A673 (cell line): Measurements from ENCODE around the gene ADA. TPM values are rescaled to one million over a fixed set of nuclear protein-coding genes. Genes with fewer than 3 reads are reported as not detected.

ENCODE experiments used
- BruUV-seq: library from RNA; stranded (reverse); fragments of 400-500 nt; replicated peaks from 2 replicates; lab custom pipeline; 2021; lab: Mats Ljungman, UMichigan
- CTCF ChIA-PET: fragments of 300-600 bp; sonication (Branson Sonifier 250); formaldehyde crosslinking; loops from one replicate; lab custom pipeline; 2022; ENCODE audit warnings: antibody characterized with exemption; lab: Charles Lee
- POLR2A ChIA-PET: fragments of 300-600 bp; sonication (Branson Sonifier 250); formaldehyde crosslinking; loops from one replicate; lab custom pipeline; 2022; ENCODE audit warnings: antibody characterized with exemption; ENCODE audit not compliant: low non-redundant PET; lab: Charles Lee
- DNase-seq: peaks from one replicate; pipeline ENCODE4 v3.0.0-alpha.2; 2015; ENCODE audit warnings: low spot score
- H3K27ac ChIP-seq: fragments of 200-600 bp; sonication (generic); 2 replicates; pipeline ENCODE4 v1.5.1; 2016; ENCODE audit warnings: mixed run types, low read depth, mild to moderate bottlenecking, mixed read lengths, antibody characterized with exemption, low read length; ENCODE audit not compliant: poor library complexity, severe bottlenecking
- H3K27me3 ChIP-seq: fragments of 200-600 bp; sonication (generic); replicated peaks from 2 replicates; pipeline ENCODE4 v1.6.1; 2017; ENCODE audit warnings: mixed run types, low read depth, mild to moderate bottlenecking, mixed read lengths, antibody characterized with exemption, low read length; ENCODE audit not compliant: insufficient read depth, poor library complexity
- H3K36me3 ChIP-seq: fragments of 200-600 bp; sonication (generic); 2 replicates; pipeline ENCODE4 v1.6.1; 2016; ENCODE audit warnings: mixed run types, mild to moderate bottlenecking, mixed read lengths, antibody characterized with exemption, low read length; ENCODE audit not compliant: insufficient read depth, poor library complexity, severe bottlenecking
- H3K4me1 ChIP-seq: fragments of 200-600 bp; sonication (generic); 2 replicates; pipeline ENCODE4 v1.6.1; 2017; ENCODE audit warnings: mixed run types, mild to moderate bottlenecking, mixed read lengths, antibody characterized with exemption, low read length; ENCODE audit not compliant: insufficient read depth, poor library complexity, severe bottlenecking
- H3K4me3 ChIP-seq: fragments of 200-600 bp; sonication (generic); 2 replicates; pipeline ENCODE4 v1.5.1; 2016; ENCODE audit warnings: low read depth, mixed run types, mild to moderate bottlenecking, mixed read lengths, low read length; ENCODE audit not compliant: poor library complexity, severe bottlenecking
- H3K9me3 ChIP-seq: fragments of 200-600 bp; sonication (generic); 2 replicates; pipeline ENCODE4 v1.6.1; 2016; ENCODE audit warnings: mixed run types, low read depth, mild to moderate bottlenecking, mixed read lengths, antibody characterized with exemption, low read length; ENCODE audit not compliant: poor library complexity, severe bottlenecking
- EZH2 ChIP-seq: fragments of 200-600 bp; sonication (generic); IDR thresholded peaks from 2 replicates; pipeline ENCODE4 v1.6.1; 2017; ENCODE audit warnings: borderline replicate concordance, low read depth, mild to moderate bottlenecking, mixed read lengths, antibody characterized with exemption, low read length; ENCODE audit not compliant: poor library complexity, severe bottlenecking
- intact Hi-C: fragments of 100-400 bp; cut with micrococcal nuclease; formaldehyde crosslinking; loops from one replicate; pipeline ENCODE4 v1.10.0; 2022; ENCODE audit not compliant: unreplicated experiment
- total RNA-seq: library from RNA; stranded (reverse); gene quantifications from 2 replicates; pipeline ENCODE4 v1.2.3, GENCODE V29; 2021
- TF ChIP-seq, protein P1 (sequence below): fragments of 300-800, 200-600 bp; sonication (generic); conservative IDR thresholded peaks from 2 replicates; pipeline ENCODE4 v1.5.1; 2017; ENCODE audit warnings: low read depth, mild to moderate bottlenecking, antibody characterized with exemption, low read length, moderate library complexity, mixed read lengths

The ADA gene
- total RNA-seq, 1 experiment from 2014 or later: 19.3 TPM

DNA sequence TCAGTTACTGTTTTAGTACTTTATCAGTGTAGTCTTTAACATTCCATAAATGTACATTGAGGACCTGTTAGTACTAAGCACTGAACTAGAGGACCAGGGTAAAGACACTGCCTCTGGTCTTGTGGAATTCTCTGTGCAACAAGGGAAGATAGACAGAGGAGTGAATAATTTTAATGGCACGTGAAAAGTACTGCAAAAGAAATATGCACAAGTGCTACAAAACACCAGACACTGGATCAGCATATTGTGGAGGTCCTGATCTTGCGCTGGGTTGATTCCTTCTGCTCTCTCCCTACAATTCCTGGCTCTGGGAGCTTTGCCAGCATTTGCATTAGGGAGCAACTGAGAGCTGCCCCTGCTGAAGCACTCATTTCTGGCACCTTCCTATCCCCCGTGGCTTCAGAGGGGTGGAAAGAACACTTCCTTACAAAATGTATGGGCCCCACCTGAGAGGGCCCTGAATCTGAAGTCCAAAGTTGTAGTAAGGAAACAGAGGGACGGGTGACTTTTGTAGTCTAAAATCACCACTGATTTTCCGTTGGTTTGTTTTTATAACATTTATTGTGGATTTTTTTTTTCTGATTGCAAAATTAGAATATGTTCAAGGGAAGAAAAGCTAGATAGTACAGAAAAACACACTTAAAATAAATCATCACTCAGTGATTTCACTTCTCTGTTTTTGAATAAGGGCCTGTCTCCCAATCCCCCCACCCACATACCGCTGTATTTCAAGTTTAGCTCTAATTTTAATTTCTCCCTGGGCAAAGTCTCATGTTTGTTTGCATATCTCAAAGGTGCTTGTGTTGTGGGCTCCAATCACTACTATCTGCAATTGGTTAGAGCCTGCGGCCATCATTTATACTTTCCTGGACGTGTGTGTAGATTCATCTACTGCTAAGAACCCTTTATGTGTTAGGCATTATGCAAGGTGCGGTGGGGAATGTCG, 64.2 kb downstream of the ADA start:
- TF ChIP-seq EZH2: no peak
- TF ChIP-seq, protein P1, sequence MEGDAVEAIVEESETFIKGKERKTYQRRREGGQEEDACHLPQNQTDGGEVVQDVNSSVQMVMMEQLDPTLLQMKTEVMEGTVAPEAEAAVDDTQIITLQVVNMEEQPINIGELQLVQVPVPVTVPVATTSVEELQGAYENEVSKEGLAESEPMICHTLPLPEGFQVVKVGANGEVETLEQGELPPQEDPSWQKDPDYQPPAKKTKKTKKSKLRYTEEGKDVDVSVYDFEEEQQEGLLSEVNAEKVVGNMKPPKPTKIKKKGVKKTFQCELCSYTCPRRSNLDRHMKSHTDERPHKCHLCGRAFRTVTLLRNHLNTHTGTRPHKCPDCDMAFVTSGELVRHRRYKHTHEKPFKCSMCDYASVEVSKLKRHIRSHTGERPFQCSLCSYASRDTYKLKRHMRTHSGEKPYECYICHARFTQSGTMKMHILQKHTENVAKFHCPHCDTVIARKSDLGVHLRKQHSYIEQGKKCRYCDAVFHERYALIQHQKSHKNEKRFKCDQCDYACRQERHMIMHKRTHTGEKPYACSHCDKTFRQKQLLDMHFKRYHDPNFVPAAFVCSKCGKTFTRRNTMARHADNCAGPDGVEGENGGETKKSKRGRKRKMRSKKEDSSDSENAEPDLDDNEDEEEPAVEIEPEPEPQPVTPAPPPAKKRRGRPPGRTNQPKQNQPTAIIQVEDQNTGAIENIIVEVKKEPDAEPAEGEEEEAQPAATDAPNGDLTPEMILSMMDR: no peak
- peaks cover 30% of the 10 kb centered on the region for H3K4me1 ChIP-seq
- ChIA-PET POLR2A (no interaction called here), CTCF (no interaction called here)
- peak overlapping the region; percentile 11 for H3K27ac ChIP-seq
- intact Hi-C loops: no loop called here
- no peak for DNase-seq
- H3K36me3 ChIP-seq: peaks cover 18% of the 10 kb centered on the region
- H3K4me3 ChIP-seq: no peak overlapping the region
- no peaks in the 10 kb centered on the region for H3K9me3 ChIP-seq
- no peaks in the 10 kb centered on the region for H3K27me3 ChIP-seq
- no TSS peak for BruUV-seq

DNA sequence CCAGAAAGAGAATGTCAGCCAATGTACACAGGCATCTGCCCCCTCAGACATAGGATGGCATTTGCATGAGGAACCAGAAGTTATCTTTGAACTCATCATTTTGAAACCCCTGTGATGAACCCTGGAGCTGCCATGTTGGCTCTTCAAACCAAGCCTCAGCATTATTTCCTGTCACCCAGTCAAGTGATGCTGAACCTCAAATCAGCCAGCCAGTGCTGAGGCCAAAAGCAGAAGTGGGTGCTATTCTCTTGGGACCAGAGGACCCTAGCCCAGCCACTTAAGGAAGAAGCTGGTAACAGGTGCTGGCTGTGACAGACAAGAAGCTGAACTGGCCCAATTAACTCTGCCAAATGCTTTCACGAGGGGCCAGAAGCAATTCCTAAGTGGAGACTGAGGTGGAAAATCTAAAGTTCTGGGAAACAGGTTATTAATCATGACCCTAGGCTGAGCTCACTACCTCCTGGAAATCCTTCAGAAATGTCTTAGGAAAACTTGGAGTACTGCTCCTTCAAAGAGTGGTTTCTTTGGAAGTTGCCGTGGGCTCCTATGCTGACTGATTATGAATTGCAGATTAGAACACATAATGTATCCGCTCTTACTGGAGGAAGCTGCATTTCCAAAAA, 65.1 kb downstream of the ADA start:
- BruUV-seq: no TSS peak
- POLR2A ChIA-PET: no interaction called here

More for the DNA sequence above, 65.1 kb downstream of the ADA start:
- peak overlapping the region; percentile 12 for H3K27ac ChIP-seq
- H3K4me3 ChIP-seq: no peak overlapping the region
- intact Hi-C loops: no loop called here
- CTCF ChIA-PET: no interaction called here
- no peaks in the 10 kb centered on the region for H3K9me3 ChIP-seq
- H3K27me3 ChIP-seq: no peaks in the 10 kb centered on the region
- DNase-seq: no peak
- H3K4me1 ChIP-seq: peaks cover 39% of the 10 kb centered on the region
- H3K36me3 ChIP-seq: peaks cover 14% of the 10 kb centered on the region
- TF ChIP-seq EZH2: no peak
- TF ChIP-seq, protein P1: no peak
